Duodenal mucosa (tissue), 2 donors: ENCODE results near the gene ZNF253.
A peak's percentile ranks its signal among the peaks of the same experiment; 100 is the strongest.
"Not testable (repeated sequence)": the region's sequence is repeated elsewhere in the genome, so short reads cannot be mapped to it uniquely, and the experiment has no call there.

Experiments
- H3K27ac ChIP-seq: one replicate; pipeline ENCODE4 v1.7.0; 2013; ENCODE audit warnings: low read depth, low read length
- H3K27me3 ChIP-seq, 2 donors: one replicate each; pipeline ENCODE4 v1.7.0; 2013; ENCODE audit warnings: low read length in 2 of 2, control low read depth in 1 of 2; ENCODE audit not compliant: insufficient read depth in 2 of 2, control insufficient read depth in 1 of 2
- H3K36me3 ChIP-seq, 2 donors: one replicate each; pipeline ENCODE4 v1.7.0; 2013; ENCODE audit warnings: low read length in 2 of 2, control low read depth in 1 of 2; ENCODE audit not compliant: insufficient read depth in 2 of 2, control insufficient read depth in 1 of 2
- H3K4me1 ChIP-seq, 2 donors: one replicate each; pipeline ENCODE4 v1.7.0; 2013; ENCODE audit warnings: low read length in 2 of 2, control low read depth in 1 of 2; ENCODE audit not compliant: insufficient read depth in 2 of 2, control insufficient read depth in 1 of 2
- H3K4me3 ChIP-seq, 2 donors: one replicate each; pipeline ENCODE4 v1.7.0; 2013; ENCODE audit warnings: low read length in 2 of 2, low read depth in 1 of 2
- H3K9ac ChIP-seq, 2 donors: one replicate each; pipeline ENCODE4 v1.7.0; 2013; ENCODE audit warnings: low read length in 2 of 2, low read depth in 1 of 2
- H3K9me3 ChIP-seq, 2 donors: one replicate each; pipeline ENCODE4 v1.7.0; 2013; ENCODE audit warnings: low read length in 2 of 2, control low read depth in 1 of 2; ENCODE audit not compliant: control insufficient read depth in 1 of 2

The ZNF253 gene

GRCh38 chr19:19892055-19892941, 26.6 kb downstream of the ZNF253 start:
- Histone ChIP-seq H3K4me3 (peak overlapping the region in 1 of 2 donors; percentile 15), H3K9me3 (peaks cover 58 to 77% of the 10 kb centered on the region in 2 donors), H3K36me3 (peaks cover 22 to 24% of the 10 kb centered on the region in 2 donors)
- not testable (repeated sequence) for H3K9ac ChIP-seq, H3K27me3 ChIP-seq, H3K4me1 ChIP-seq, H3K27ac ChIP-seq

- H3K27me3 ChIP-seq = no peaks in the 10 kb centered on the region
- no peaks in the 10 kb centered on the region for H3K36me3 ChIP-seq
- H3K27ac ChIP-seq = peak overlapping the region; percentile 3
- peak overlapping the region; percentile 75 to 90 for H3K4me3 ChIP-seq
- peaks cover 0 to 6% of the 10 kb centered on the region in 2 donors for H3K4me1 ChIP-seq
- H3K9ac ChIP-seq = peak overlapping the region; percentile 4 to 51
- peaks cover 17 to 32% of the 10 kb centered on the region in 2 donors for H3K9me3 ChIP-seq
These were observed 34.6 kb downstream of the ZNF253 start for GRCh38 chr19:19900139-19900728.

- Histone ChIP-seq H3K9ac (peak within 1 kb of the TSS; percentile 51 to 80), H3K27ac (peak within 1 kb of the TSS; percentile 76), H3K36me3 (no peaks in the 10 kb centered on the region), H3K27me3 (no peaks in the 10 kb centered on the region), H3K4me3 (peak within 1 kb of the TSS; percentile 75 to 90), H3K4me1 (peaks cover 0 to 6% of the 10 kb centered on the region in 2 donors), H3K9me3 (peaks cover 12 to 25% of the 10 kb centered on the region in 2 donors)
These were observed 35.2 kb downstream of the ZNF253 start, which contains the start of gene ZNF93 for GRCh38 chr19:19900729-19901444. ZNF93 (plus strand) TSS chr19:19900946; CDS start chr19:19901089, 143 bp downstream.

- H3K4me1 ChIP-seq, H3K27me3 ChIP-seq, H3K27ac ChIP-seq, H3K9ac ChIP-seq, H3K4me3 ChIP-seq, H3K36me3 ChIP-seq: not testable (repeated sequence)
- peaks cover 7 to 12% of the 10 kb centered on the region in 2 donors for H3K9me3 ChIP-seq
These were observed 41.9 kb downstream of the ZNF253 start for GRCh38 chr19:19907551-19907950.

GRCh38 chr19:19909654-19910053, 44.0 kb downstream of the ZNF253 start:
- Histone ChIP-seq H3K27ac (no peak overlapping the region), H3K9ac (no peak overlapping the region), H3K27me3 (no peaks in the 10 kb centered on the region), H3K36me3 (no peaks in the 10 kb centered on the region), H3K9me3 (peaks cover 7 to 12% of the 10 kb centered on the region in 2 donors), H3K4me1 (no peaks in the 10 kb centered on the region), H3K4me3 (no peak overlapping the region)

- Histone ChIP-seq H3K9me3 (peaks cover 7 to 12% of the 10 kb centered on the region in 2 donors), H3K27me3 (no peaks in the 10 kb centered on the region), H3K9ac (no peak overlapping the region), H3K4me1 (no peaks in the 10 kb centered on the region), H3K27ac (no peak overlapping the region), H3K36me3 (no peaks in the 10 kb centered on the region), H3K4me3 (no peak overlapping the region)
These were observed 45.5 kb downstream of the ZNF253 start for GRCh38 chr19:19911150-19911549.

- H3K27ac ChIP-seq = no peak overlapping the region
- no peak overlapping the region for H3K9ac ChIP-seq
- no peaks in the 10 kb centered on the region for H3K27me3 ChIP-seq
- no peak overlapping the region for H3K4me3 ChIP-seq
- H3K4me1 ChIP-seq = no peaks in the 10 kb centered on the region
- peaks cover 7 to 12% of the 10 kb centered on the region in 2 donors for H3K9me3 ChIP-seq
- H3K36me3 ChIP-seq = no peaks in the 10 kb centered on the region
These were observed 48.9 kb downstream of the ZNF253 start for GRCh38 chr19:19914596-19914995.

GRCh38 chr19:19930417-19930816, 64.7 kb downstream of the ZNF253 start:
- peaks cover 31 to 38% of the 10 kb centered on the region in 2 donors for H3K9me3 ChIP-seq
- H3K36me3 ChIP-seq, H3K4me1 ChIP-seq, H3K27ac ChIP-seq, H3K9ac ChIP-seq, H3K27me3 ChIP-seq, H3K4me3 ChIP-seq: not testable (repeated sequence)

- H3K36me3 ChIP-seq, H3K4me3 ChIP-seq, H3K4me1 ChIP-seq, H3K9ac ChIP-seq, H3K27me3 ChIP-seq, H3K27ac ChIP-seq: not testable (repeated sequence)
- peaks cover 35 to 48% of the 10 kb centered on the region in 2 donors for H3K9me3 ChIP-seq
These were observed 68.0 kb downstream of the ZNF253 start for GRCh38 chr19:19933432-19934314.
